Right lobe of liver (tissue), 6 donors: Measurements from ENCODE around the gene DHX38. TPM values are rescaled to one million over a fixed set of nuclear protein-coding genes. Genes with fewer than 3 reads are reported as not detected.

Experiments
- ATAC-seq, 4 donors: fragments of 200-7000 bp; cut with Tn5 transposase; one replicate each; pipeline ENCODE4 v1.9.1; 2020; ENCODE audit warnings: mild to moderate bottlenecking in 4 of 4, moderate library complexity in 4 of 4
- DNase-seq, 3 donors: peaks; one replicate each; pipeline ENCODE4 v3.0.0-alpha.2; 2020
- H3K27ac ChIP-seq, 3 donors: fragments of 200-600 bp; one replicate each; pipeline ENCODE4 v1.8.0; 2022
- H3K27me3 ChIP-seq, 2 donors: fragments of 200-600 bp; one replicate each; pipeline ENCODE4 v1.8.0; 2022
- H3K36me3 ChIP-seq, 4 donors: fragments of 200-600 bp; sonication (generic) in 1 of 4; one replicate each; pipeline versions ENCODE4 v1.5.1 to v1.8.0; 2017 to 2022; ENCODE audit warnings: control low read depth in 1 of 4
- H3K4me1 ChIP-seq, 4 donors: fragments of 200-600 bp; sonication (generic) in 1 of 4; one replicate each; pipeline versions ENCODE4 v1.5.1 to v1.8.0; 2017 to 2022; ENCODE audit warnings: control low read depth in 1 of 4
- H3K4me3 ChIP-seq, 3 donors: fragments of 200-600 bp; one replicate each; pipeline ENCODE4 v1.8.0; 2022
- H3K9me3 ChIP-seq, 4 donors: fragments of 200-600 bp; sonication (generic) in 1 of 4; one replicate each; pipeline versions ENCODE4 v1.5.1 to v1.8.0; 2017 to 2022; ENCODE audit warnings: control low read depth in 1 of 4
- POLR2A ChIP-seq: fragments of 450-650 bp; IDR thresholded peaks from one replicate; pipeline ENCODE4 v1.6.1; 2017; ENCODE audit warnings: antibody characterized with exemption, mild to moderate bottlenecking
- WGBS: methylation state at CpG from one replicate; pipeline ENCODE4 v1.1.6; 2018; ENCODE audit warnings: low coverage, low lambda C conversion rate; ENCODE audit not compliant: insufficient coverage; ENCODE audit errors: missing lambda C conversion rate; 5-methylcytosine and 5-hydroxymethylcytosine counted together
- intact Hi-C, 2 donors: fragments of 100-400 bp; cut with DNase I; formaldehyde crosslinking; loops; one replicate each; pipeline versions ENCODE4 v1.11.2 to v1.14.1; 2022
- total RNA-seq, 6 experiments: library from RNA; depleted of rRNA in 2 of 6; stranded (reverse); fragments of >200 nt in 2 of 6; fragmentation: NEBNext Ultra II Directional in 3 of 6; extraction: Animal tissue kit (Norgen Biotek cat#: 25700) in 3 of 6; gene quantifications; one replicate each; pipeline versions ENCODE4 v1.1.0 to v1.2.4, GENCODE V29; 2016 to 2023
- TF ChIP-seq, protein P1 (sequence below), 4 donors: fragments of 200-600 bp in 3 of 4; fragments of 450-650 bp in 1 of 4; IDR thresholded peaks; one replicate each; pipeline versions ENCODE4 v1.5.1 to v1.8.0; 2016 to 2022; ENCODE audit warnings: antibody characterized with exemption in 4 of 4, mild to moderate bottlenecking in 2 of 4
- donor health status: DM: no; HTN: yes; CAD: no.
- donor health status: DM: no; HTN: no; CAD: no.
- donor health status: DM: no; HTN: no; CAD: no.
- donor health status: DM: no; HTN: yes; CAD: no.
- donor health status: DM: no; HTN: yes; CAD: no.

DHX38 gene
- total RNA-seq, 6 experiments from 2014 or later = 22.2 to 29.8 (median 23.3) TPM

DNA sequence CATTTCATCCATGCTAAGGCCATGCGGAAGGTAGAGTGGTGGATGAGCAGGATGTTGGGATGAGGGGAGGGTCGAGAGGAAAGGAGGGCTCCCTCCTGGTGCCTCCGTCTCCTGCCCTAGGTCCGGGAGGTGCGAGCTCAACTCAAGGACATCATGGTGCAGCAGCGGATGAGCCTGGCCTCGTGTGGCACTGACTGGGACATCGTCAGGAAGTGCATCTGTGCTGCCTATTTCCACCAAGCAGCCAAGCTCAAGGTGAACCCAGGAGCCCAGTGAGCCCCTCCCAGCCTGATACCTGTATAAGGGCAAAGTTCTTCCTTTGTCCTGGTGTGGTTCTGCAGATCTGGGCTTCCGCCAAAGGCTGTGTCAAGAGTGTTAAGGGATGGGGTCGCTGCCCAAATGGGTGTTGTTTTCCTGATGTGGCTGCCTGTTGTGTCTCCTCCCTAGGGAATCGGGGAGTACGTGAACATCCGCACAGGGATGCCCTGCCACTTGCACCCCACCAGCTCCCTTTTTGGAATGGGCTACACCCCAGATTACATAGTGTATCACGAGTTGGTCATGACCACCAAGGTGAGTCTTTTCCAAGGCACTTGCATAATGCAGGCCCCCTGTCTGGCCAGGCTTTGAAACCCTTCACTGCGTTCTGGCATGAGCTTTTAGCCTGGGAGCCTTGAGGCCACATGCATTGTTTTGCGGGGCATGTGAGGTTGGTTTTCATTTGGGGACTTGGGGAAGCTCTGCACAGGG lies 14.9 kb downstream of the DHX38 start:
- TF ChIP-seq POLR2A = no peak
- TF ChIP-seq, protein P1, sequence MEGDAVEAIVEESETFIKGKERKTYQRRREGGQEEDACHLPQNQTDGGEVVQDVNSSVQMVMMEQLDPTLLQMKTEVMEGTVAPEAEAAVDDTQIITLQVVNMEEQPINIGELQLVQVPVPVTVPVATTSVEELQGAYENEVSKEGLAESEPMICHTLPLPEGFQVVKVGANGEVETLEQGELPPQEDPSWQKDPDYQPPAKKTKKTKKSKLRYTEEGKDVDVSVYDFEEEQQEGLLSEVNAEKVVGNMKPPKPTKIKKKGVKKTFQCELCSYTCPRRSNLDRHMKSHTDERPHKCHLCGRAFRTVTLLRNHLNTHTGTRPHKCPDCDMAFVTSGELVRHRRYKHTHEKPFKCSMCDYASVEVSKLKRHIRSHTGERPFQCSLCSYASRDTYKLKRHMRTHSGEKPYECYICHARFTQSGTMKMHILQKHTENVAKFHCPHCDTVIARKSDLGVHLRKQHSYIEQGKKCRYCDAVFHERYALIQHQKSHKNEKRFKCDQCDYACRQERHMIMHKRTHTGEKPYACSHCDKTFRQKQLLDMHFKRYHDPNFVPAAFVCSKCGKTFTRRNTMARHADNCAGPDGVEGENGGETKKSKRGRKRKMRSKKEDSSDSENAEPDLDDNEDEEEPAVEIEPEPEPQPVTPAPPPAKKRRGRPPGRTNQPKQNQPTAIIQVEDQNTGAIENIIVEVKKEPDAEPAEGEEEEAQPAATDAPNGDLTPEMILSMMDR (IDR thresholded peaks at IDR 0.05) = no peak
- 83% methylated on average over 6 of the region's 16 CpGs for WGBS
- H3K27ac ChIP-seq = no peak overlapping the region
- H3K4me1 ChIP-seq = no peaks in the 10 kb centered on the region
- no peaks in the 10 kb centered on the region for H3K27me3 ChIP-seq
- ATAC-seq (no peak), DNase-seq (no peak)
- H3K9me3 ChIP-seq = no peaks in the 10 kb centered on the region
- H3K36me3 ChIP-seq = peaks cover 8 to 94% (median 66%) of the 10 kb centered on the region in 4 donors
- intact Hi-C loops = no loop called here
- no peak overlapping the region for H3K4me3 ChIP-seq

DNA sequence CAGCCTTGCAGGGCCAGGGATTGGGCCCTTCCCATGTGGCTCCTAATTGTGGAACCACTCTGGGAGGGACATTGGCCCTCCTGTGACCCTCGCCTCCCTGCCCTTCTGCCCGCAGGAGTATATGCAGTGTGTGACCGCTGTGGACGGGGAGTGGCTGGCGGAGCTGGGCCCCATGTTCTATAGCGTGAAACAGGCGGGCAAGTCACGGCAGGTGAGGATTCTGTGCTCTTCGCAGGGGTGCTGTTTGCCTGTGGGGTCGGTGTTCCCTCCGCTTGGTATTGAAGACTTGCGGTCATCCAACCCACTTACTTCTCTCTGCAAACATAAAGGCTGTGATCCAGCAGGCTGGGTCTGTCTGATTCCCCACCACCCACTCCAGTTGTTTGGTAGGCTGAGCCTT lies 15.7 kb downstream of the DHX38 start:
- DNase-seq (no peak), ATAC-seq (no peak)
- Histone ChIP-seq H3K9me3 (no peaks in the 10 kb centered on the region), H3K36me3 (peaks cover under 1 to 86% (median 59%) of the 10 kb centered on the region in 4 donors), H3K27me3 (no peaks in the 10 kb centered on the region), H3K4me1 (no peaks in the 10 kb centered on the region), H3K27ac (no peak overlapping the region), H3K4me3 (no peak overlapping the region)
- 93% methylated on average over 3 of the region's 12 CpGs for WGBS
- intact Hi-C loops = no loop called here
- TF ChIP-seq, protein P1 (IDR thresholded peaks at IDR 0.05) = no peak
- no peak for TF ChIP-seq POLR2A

DNA sequence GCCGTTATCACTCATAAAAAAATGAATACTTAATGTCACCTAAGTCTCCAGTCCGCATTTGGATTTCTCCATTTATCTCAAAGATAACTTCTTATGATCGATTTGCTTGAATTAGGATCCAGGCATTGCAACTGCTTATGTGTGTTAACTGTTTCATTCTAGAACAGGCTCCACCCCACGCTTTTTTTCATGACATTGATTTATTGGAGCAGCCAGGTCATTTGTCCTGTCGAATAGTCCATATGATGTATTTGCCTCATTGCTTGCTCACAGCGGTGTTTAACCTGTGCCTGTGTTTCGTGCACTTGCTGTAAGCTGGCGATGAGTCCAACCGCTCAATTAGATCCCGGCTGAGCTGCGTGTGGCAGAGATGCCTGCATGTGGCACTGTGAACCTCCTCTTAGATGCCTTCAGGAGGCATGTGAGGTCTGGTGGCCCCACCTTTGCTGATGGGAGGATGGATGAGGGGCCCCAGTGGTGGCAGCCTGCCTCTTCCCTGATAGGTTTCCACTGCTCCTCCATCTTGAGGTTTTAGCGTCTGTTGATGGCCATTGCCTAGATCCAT lies 16.4 kb downstream of the DHX38 start:
- intact Hi-C loops = no loop called here
- H3K36me3 ChIP-seq = peaks cover 0 to 78% (median 53%) of the 10 kb centered on the region in 4 donors
- H3K9me3 ChIP-seq = no peaks in the 10 kb centered on the region
- no peaks in the 10 kb centered on the region for H3K4me1 ChIP-seq
- ATAC-seq = no peak
- H3K27ac ChIP-seq = no peak overlapping the region
- no peaks in the 10 kb centered on the region for H3K27me3 ChIP-seq
- 86% methylated on average over 6 of the region's 12 CpGs for WGBS
- no peak for DNase-seq
- TF ChIP-seq, protein P1 (IDR thresholded peaks at IDR 0.05) = no peak
- no peak for TF ChIP-seq POLR2A
- H3K4me3 ChIP-seq = no peak overlapping the region

DNA sequence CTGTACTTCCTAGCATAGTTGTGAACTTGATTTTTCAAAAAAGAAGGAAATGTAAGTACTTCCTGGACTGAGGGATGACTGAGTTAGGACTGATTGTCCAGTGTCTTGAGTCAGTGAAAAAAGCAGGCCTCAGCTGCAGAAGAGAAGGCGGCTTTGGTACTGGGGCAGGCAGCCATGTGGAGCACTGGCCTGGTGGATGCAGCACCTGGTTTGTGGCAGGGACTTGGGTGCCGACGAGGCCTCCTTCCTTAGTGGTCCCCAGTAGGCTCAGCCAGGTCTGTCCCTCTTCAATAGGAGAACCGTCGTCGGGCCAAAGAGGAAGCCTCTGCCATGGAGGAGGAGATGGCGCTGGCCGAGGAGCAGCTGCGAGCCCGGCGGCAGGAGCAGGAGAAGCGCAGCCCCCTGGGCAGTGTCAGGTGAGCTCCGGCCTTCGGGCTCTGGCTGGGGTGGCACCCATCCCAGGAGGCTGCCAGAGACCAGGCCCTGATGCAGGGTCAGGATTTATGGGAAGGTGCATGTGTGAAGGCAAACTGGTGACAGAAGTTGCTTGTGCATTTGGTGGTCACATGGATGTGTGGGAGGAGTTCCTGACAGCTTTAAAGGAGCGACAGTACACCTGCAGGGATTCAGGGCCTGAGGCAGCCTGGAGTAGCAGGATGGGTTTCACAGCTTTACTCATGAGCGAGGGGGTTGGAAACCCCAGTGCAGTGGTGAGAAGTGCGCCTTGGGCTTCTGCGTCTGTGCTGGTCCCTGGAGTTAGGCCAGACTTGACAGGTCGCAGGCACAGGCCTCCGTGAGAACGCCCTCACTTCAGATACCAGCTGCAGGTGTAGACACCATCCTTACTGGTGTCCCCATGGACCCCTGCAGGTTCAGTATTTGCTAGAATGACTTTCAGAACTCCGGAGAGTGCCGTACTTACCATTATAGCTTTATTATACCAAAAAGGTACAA lies 17.3 kb downstream of the DHX38 start:
- DNase-seq (no peak), ATAC-seq (no peak)
- Histone ChIP-seq H3K27me3 (no peaks in the 10 kb centered on the region), H3K9me3 (no peaks in the 10 kb centered on the region), H3K4me1 (no peaks in the 10 kb centered on the region), H3K36me3 (peaks cover 0 to 70% (median 46%) of the 10 kb centered on the region in 4 donors), H3K27ac (no peak overlapping the region), H3K4me3 (no peak overlapping the region)
- whole genome bisulfite sequencing = 100% methylated on average over 1 of the region's 23 CpGs
- intact Hi-C loops = no loop called here
- TF ChIP-seq, protein P1 (IDR thresholded peaks at IDR 0.05) = no peak
- TF ChIP-seq POLR2A = no peak
